Suprapubic skin (tissue), 4 donors: ENCODE data around the gene OR5AR1. TPM values are rescaled to one million over a fixed set of nuclear protein-coding genes. Genes with fewer than 3 reads are reported as not detected.

Experiments used
- DNase-seq, 2 donors: peaks; one replicate each; pipeline ENCODE4 v3.0.0-alpha.2; 2019; ENCODE audit warnings: low spot score in 2 of 2
- H3K27ac ChIP-seq: fragments of 200-600 bp; sonication (generic); one replicate; pipeline ENCODE4 v1.5.1; 2019
- H3K27me3 ChIP-seq: fragments of 200-600 bp; sonication (generic); one replicate; pipeline ENCODE4 v1.5.1; 2019
- H3K36me3 ChIP-seq: fragments of 200-600 bp; sonication (generic); one replicate; pipeline ENCODE4 v1.5.1; 2019
- H3K4me1 ChIP-seq: fragments of 200-600 bp; sonication (generic); one replicate; pipeline ENCODE4 v1.5.1; 2019
- H3K4me3 ChIP-seq: fragments of 200-600 bp; sonication (generic); one replicate; pipeline ENCODE4 v1.5.1; 2019; ENCODE audit warnings: mild to moderate bottlenecking
- H3K9me3 ChIP-seq: fragments of 200-600 bp; sonication (generic); one replicate; pipeline ENCODE4 v1.5.1; 2019
- CTCF ChIP-seq, 2 donors: fragments of 200-600 bp in 1 of 2; fragments of 450-650 bp in 1 of 2; sonication (generic) in 1 of 2; IDR thresholded peaks; one replicate each; pipeline ENCODE4 v1.5.1; 2016 to 2019; ENCODE audit warnings: antibody characterized with exemption in 2 of 2, mild to moderate bottlenecking in 1 of 2, moderate library complexity in 1 of 2
- EP300 ChIP-seq: sonication (generic); formaldehyde crosslinking; IDR thresholded peaks from one replicate; pipeline ENCODE4 v1.6.1; 2017; ENCODE audit warnings: antibody characterized with exemption
- POLR2A ChIP-seq, 2 donors: fragments of 450-650 bp; IDR thresholded peaks; one replicate each; pipeline ENCODE4 v1.6.1; 2017; ENCODE audit warnings: antibody characterized with exemption in 2 of 2, mild to moderate bottlenecking in 2 of 2, moderate library complexity in 2 of 2
- POLR2AphosphoS5 ChIP-seq, 3 donors: sonication (generic); formaldehyde crosslinking; IDR thresholded peaks; one replicate each; pipeline ENCODE4 v1.6.1; 2017; ENCODE audit warnings: antibody characterized with exemption in 3 of 3
- WGBS: methylation state at CpG from one replicate; pipeline ENCODE4 v1.1.5; 2018; 5-methylcytosine and 5-hydroxymethylcytosine counted together
- total RNA-seq, 4 donors: library from RNA; depleted of rRNA; stranded (reverse); fragments of >200 nt; gene quantifications; one replicate each; pipeline ENCODE4 v1.1.0, GENCODE V29; 2016

Gene OR5AR1
- total RNA-seq, 4 donors from 2014 or later = not detected

GRCh38 chr11:56693428-56693827 is 29.9 kb downstream of the OR5AR1 start:
- DNase-seq = no peak
- Histone ChIP-seq H3K36me3 (no peaks in the 10 kb centered on the region), H3K9me3 (no peaks in the 10 kb centered on the region), H3K27ac (no peak overlapping the region), H3K4me1 (no peaks in the 10 kb centered on the region), H3K4me3 (no peak overlapping the region), H3K27me3 (no peaks in the 10 kb centered on the region)
- WGBS = 89% methylated on average over 2 of the region's 2 CpGs
- TF ChIP-seq POLR2A (IDR thresholded peaks at IDR 0.05) = no peak
- no peak for TF ChIP-seq EP300
- TF ChIP-seq POLR2AphosphoS5 (IDR thresholded peaks at IDR 0.05) = no peak
- TF ChIP-seq CTCF (IDR thresholded peaks at IDR 0.05) = no peak

- DNase-seq = no peak
These were observed 35.3 kb downstream of the OR5AR1 start, which contains the start of gene OR9G1 for GRCh38 chr11:56698795-56699194. TSS of gene OR9G1 (plus strand) at chr11:56699095. CDS start at chr11:56700388, 1,293 bp downstream.

DNA sequence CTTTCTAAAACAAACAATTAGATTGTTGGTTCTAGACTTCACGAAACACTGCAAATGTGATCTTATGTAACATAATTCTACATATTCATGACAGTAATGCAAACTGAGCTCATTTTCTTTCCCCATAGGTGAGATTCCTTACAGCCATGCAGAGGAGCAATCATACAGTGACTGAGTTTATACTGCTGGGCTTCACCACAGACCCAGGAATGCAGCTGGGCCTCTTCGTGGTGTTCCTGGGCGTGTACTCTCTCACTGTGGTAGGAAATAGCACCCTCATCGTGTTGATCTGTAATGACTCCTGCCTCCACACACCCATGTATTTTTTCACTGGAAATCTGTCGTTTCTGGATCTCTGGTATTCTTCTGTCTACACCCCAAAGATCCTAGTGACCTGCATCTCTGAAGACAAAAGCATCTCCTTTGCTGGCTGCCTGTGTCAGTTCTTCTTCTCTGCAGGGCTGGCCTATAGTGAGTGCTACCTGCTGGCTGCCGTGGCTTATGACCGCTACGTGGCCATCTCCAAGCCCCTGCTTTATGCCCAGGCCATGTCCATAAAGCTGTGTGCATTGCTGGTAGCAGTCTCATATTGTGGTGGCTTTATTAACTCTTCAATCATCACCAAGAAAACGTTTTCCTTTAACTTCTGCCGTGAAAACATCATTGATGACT is 36.9 kb downstream of the OR5AR1 start:
- no peak for TF ChIP-seq EP300
- TF ChIP-seq POLR2A (IDR thresholded peaks at IDR 0.05) = no peak
- no peak for TF ChIP-seq CTCF (IDR thresholded peaks at IDR 0.05)
- no peak for TF ChIP-seq POLR2AphosphoS5 (IDR thresholded peaks at IDR 0.05)
- no peaks in the 10 kb centered on the region for H3K27me3 ChIP-seq
- H3K36me3 ChIP-seq = no peaks in the 10 kb centered on the region
- 63% methylated on average over 10 of the region's 10 CpGs for WGBS
- no peak for DNase-seq
- no peaks in the 10 kb centered on the region for H3K4me1 ChIP-seq
- H3K9me3 ChIP-seq = no peaks in the 10 kb centered on the region
- no peak overlapping the region for H3K27ac ChIP-seq
- no peak overlapping the region for H3K4me3 ChIP-seq

More at GRCh38 chr11:56698795-56699194, 35.3 kb downstream of the OR5AR1 start, which contains the start of gene OR9G1:
- H3K4me1 ChIP-seq = no peaks in the 10 kb centered on the region
- no peak within 1 kb of the TSS for H3K4me3 ChIP-seq
- H3K27ac ChIP-seq = no peak within 1 kb of the TSS
- H3K36me3 ChIP-seq = no peaks in the 10 kb centered on the region
- no peaks in the 10 kb centered on the region for H3K27me3 ChIP-seq
- no peaks in the 10 kb centered on the region for H3K9me3 ChIP-seq
- WGBS = 91% methylated on average over 1 of the region's 1 CpG
- TF ChIP-seq POLR2A (IDR thresholded peaks at IDR 0.05) = no peak
- no peak for TF ChIP-seq EP300
- TF ChIP-seq CTCF (IDR thresholded peaks at IDR 0.05) = no peak
- no peak for TF ChIP-seq POLR2AphosphoS5 (IDR thresholded peaks at IDR 0.05)

DNA sequence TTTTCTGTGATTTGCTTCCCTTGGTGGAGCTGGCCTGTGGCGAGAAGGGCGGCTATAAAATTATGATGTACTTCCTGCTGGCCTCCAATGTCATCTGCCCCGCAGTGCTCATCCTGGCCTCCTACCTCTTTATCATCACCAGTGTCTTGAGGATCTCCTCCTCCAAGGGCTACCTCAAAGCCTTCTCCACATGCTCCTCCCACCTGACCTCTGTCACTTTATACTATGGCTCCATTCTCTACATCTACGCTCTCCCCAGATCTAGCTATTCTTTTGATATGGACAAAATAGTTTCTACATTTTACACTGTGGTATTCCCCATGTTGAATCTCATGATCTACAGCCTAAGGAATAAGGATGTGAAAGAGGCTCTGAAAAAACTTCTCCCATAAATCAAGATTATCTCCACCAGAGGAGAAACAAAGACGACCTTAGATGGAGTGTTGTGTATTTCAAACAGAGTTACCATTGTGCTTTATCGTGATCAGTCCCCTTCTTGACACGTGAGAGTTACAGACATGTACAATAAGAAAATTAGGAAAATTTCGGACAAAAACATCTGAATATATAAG is 37.5 kb downstream of the OR5AR1 start:
- Histone ChIP-seq H3K36me3 (no peaks in the 10 kb centered on the region), H3K27me3 (no peaks in the 10 kb centered on the region), H3K27ac (no peak overlapping the region), H3K4me1 (no peaks in the 10 kb centered on the region), H3K4me3 (no peak overlapping the region), H3K9me3 (no peaks in the 10 kb centered on the region)
- WGBS = 62% methylated on average over 8 of the region's 8 CpGs
- no peak for TF ChIP-seq POLR2A (IDR thresholded peaks at IDR 0.05)
- no peak for TF ChIP-seq POLR2AphosphoS5 (IDR thresholded peaks at IDR 0.05)
- no peak for TF ChIP-seq EP300
- no peak for TF ChIP-seq CTCF (IDR thresholded peaks at IDR 0.05)
- no peak for DNase-seq

DNA sequence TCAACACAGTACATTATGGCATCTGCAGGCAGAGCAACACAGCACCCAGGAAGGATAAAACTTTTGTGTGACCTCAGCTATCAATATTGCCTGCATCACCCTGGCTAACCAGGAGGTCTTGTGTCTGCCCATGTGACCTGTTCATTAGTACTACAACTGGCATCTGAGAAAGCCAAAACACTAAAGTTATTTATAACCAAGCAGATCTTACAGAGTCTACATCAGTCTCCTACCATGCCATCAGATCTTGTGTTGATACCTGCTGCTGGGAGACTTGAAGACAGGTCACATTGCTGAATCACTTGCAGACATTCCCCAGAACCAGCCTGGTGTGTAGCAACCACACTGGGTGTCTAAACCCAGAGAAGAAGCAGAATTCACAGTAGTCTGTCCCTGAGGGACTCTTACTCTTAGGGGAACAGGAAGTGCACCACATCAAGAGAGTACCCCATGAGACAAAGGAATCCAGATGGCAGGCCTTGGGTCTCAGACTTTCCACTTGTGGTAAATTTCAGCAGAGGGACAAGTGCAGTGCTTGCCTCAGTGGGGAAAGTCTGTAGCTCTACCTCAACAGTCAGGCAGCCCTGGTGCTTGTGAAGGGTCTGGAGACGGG is 42.4 kb downstream of the OR5AR1 start:
- Histone ChIP-seq H3K27me3 (no peaks in the 10 kb centered on the region), H3K9me3 (no peaks in the 10 kb centered on the region), H3K27ac (no peak overlapping the region), H3K4me1 (no peaks in the 10 kb centered on the region), H3K36me3 (no peaks in the 10 kb centered on the region), H3K4me3 (no peak overlapping the region)
- WGBS = 78% methylated on average over 1 of the region's 1 CpG
- TF ChIP-seq POLR2AphosphoS5 (IDR thresholded peaks at IDR 0.05) = no peak
- TF ChIP-seq CTCF (IDR thresholded peaks at IDR 0.05) = no peak
- TF ChIP-seq EP300 = no peak
- TF ChIP-seq POLR2A (IDR thresholded peaks at IDR 0.05) = no peak
- DNase-seq = no peak
